GM23248 (cell line): ENCODE measurements around the gene ACAP1.

Experiments used
- EZH2 ChIP-seq: fragments of 200-600 bp; sonication (generic); IDR thresholded peaks from 2 replicates; pipeline ENCODE4 v1.6.1; 2018; ENCODE audit warnings: antibody characterized with exemption, mild to moderate bottlenecking; ENCODE audit not compliant: insufficient read depth, poor library complexity, severe bottlenecking
- EZH2phosphoT487 ChIP-seq: fragments of 200-600 bp; sonication (generic); IDR thresholded peaks from 2 replicates; pipeline ENCODE4 v1.6.1; 2018; ENCODE audit warnings: antibody characterized with exemption, moderate library complexity, mild to moderate bottlenecking, low read depth; ENCODE audit not compliant: insufficient read depth

GRCh38 chr17:7347630-7348477 is 11.5 kb downstream of the ACAP1 start:
- TF ChIP-seq EZH2phosphoT487 (no peak), EZH2 (no peak)
